Testis (tissue), 3 donors: ENCODE measurements around the gene NAV3. TPM values are rescaled to one million over a fixed set of nuclear protein-coding genes. Genes with fewer than 3 reads are reported as not detected.

Source experiments
- DNase-seq: peaks from one replicate; pipeline ENCODE4 v3.0.0-alpha.2; 2019
- H3K27ac ChIP-seq, 2 donors: fragments of 200-600 bp; sonication (generic); one replicate each; pipeline ENCODE4 v1.5.1; 2019
- H3K27me3 ChIP-seq: fragments of 200-600 bp; sonication (generic); one replicate; pipeline ENCODE4 v1.5.1; 2019
- H3K36me3 ChIP-seq: fragments of 200-600 bp; sonication (generic); one replicate; pipeline ENCODE4 v1.5.1; 2017; ENCODE audit warnings: low read depth; ENCODE audit errors: missing control alignments
- H3K4me1 ChIP-seq: fragments of 200-600 bp; sonication (generic); one replicate; pipeline ENCODE4 v1.5.1; 2019
- H3K4me3 ChIP-seq, 2 donors: fragments of 200-600 bp; sonication (generic); one replicate each; pipeline ENCODE4 v1.5.1; 2017 to 2019
- H3K9me3 ChIP-seq: fragments of 200-600 bp; sonication (generic); one replicate; pipeline ENCODE4 v1.5.1; 2017
- CTCF ChIP-seq, 3 experiments: fragments of 450-650 bp in 2 of 3; fragments of 200-600 bp in 1 of 3; sonication (generic) in 1 of 3; IDR thresholded peaks; one replicate each; pipeline ENCODE4 v1.5.1; 2016 to 2019; ENCODE audit warnings: antibody characterized with exemption in 3 of 3, mild to moderate bottlenecking in 2 of 3, moderate library complexity in 1 of 3
- POLR2A ChIP-seq: fragments of 450-650 bp; IDR thresholded peaks from one replicate; pipeline ENCODE4 v1.6.1; 2017; ENCODE audit warnings: antibody characterized with exemption, mild to moderate bottlenecking, moderate library complexity
- WGBS, 2 donors: methylation state at CpG; one replicate each; pipeline ENCODE4 v1.1.5; 2018; 5-methylcytosine and 5-hydroxymethylcytosine counted together
- intact Hi-C: fragments of 100-400 bp; cut with DNase I; formaldehyde crosslinking; loops from one replicate; pipeline ENCODE4 v1.15.1; 2023; ENCODE audit warnings: low total_unique reads
- polyA plus RNA-seq: library from polyadenylated mRNA; stranded (reverse); fragments of 350-450 nt; fragmentation: Illumina TruSeq; extraction: RNeasy Lipid Tissue Mini Kit (QIAGEN cat#74804); gene quantifications from one replicate; pipeline ENCODE4 v1.2.3, GENCODE V29; 2014; ENCODE audit warnings: low read depth, low replicate concordance; ENCODE audit not compliant: insufficient read depth
- total RNA-seq, 2 donors: library from RNA; depleted of rRNA; stranded (reverse); fragments of >200 nt; gene quantifications; one replicate each; pipeline ENCODE4 v1.2.3, GENCODE V29; 2016

Gene NAV3
- total and polyA plus RNA-seq, 3 donors from 2014 or later: 6.4 to 21.9 (median 20.0) TPM

- no peak for DNase-seq
- Histone ChIP-seq H3K4me1 (no peaks in the 10 kb centered on the region), H3K4me3 (no peak overlapping the region)
These were observed 314.7 kb downstream of the NAV3 start for GRCh38 chr12:78145398-78145797.

DNA sequence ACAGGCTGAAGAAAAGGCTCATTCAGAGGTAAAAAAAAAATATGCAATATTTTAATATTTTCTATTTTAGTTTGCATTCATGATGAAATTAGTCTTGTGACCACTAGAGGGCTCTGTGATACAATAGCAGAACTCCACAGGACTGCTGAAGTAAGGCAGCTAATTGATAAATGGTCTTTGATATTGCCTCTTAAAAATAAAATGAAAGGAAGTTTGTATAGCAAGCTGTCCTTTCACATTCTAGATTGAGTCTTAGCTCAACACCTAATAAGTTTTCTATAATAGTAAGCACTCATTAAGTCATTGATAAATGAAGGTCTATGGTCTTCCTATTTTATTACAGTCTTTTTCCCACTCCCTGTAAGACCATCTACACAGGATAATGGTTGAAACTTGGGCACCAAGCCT lies 315.7 kb downstream of the NAV3 start:
- no peaks in the 10 kb centered on the region for H3K27me3 ChIP-seq
- TF ChIP-seq POLR2A: no peak
- peak in 2 of 3 experiments; percentile 12 to 71 for TF ChIP-seq CTCF (IDR thresholded peaks at IDR 0.05)
- H3K4me3 ChIP-seq: no peak overlapping the region
- no peak overlapping the region for H3K27ac ChIP-seq
- no peaks in the 10 kb centered on the region for H3K36me3 ChIP-seq
- no peak for DNase-seq
- H3K9me3 ChIP-seq: no peaks in the 10 kb centered on the region
- no peaks in the 10 kb centered on the region for H3K4me1 ChIP-seq
- intact Hi-C loops: no loop called here

More at GRCh38 chr12:78145398-78145797, 314.7 kb downstream of the NAV3 start:
- H3K27me3 ChIP-seq: no peaks in the 10 kb centered on the region
- 40 to 57% methylated on average over 2 of the region's 2 CpGs for WGBS, 2 donors
- no peaks in the 10 kb centered on the region for H3K36me3 ChIP-seq
- intact Hi-C loops: no loop called here
- no peak for TF ChIP-seq CTCF (IDR thresholded peaks at IDR 0.05)
- no peak for TF ChIP-seq POLR2A
- no peak overlapping the region for H3K27ac ChIP-seq
- no peaks in the 10 kb centered on the region for H3K9me3 ChIP-seq

GRCh38 chr12:78149459-78149858 lies 318.8 kb downstream of the NAV3 start:
- Histone ChIP-seq H3K4me1 (no peaks in the 10 kb centered on the region), H3K36me3 (no peaks in the 10 kb centered on the region), H3K9me3 (no peaks in the 10 kb centered on the region), H3K4me3 (no peak overlapping the region), H3K27ac (no peak overlapping the region), H3K27me3 (no peaks in the 10 kb centered on the region)
- no peak for TF ChIP-seq CTCF (IDR thresholded peaks at IDR 0.05)
- TF ChIP-seq POLR2A: no peak
- 56 to 76% methylated on average over 2 of the region's 2 CpGs for WGBS, 2 donors
- DNase-seq: no peak
- intact Hi-C loops: no loop called here

GRCh38 chr12:78155546-78155945 lies 324.9 kb downstream of the NAV3 start:
- Histone ChIP-seq H3K27ac (no peak overlapping the region), H3K27me3 (no peaks in the 10 kb centered on the region), H3K9me3 (no peaks in the 10 kb centered on the region), H3K36me3 (no peaks in the 10 kb centered on the region), H3K4me1 (no peaks in the 10 kb centered on the region), H3K4me3 (no peak overlapping the region)
- WGBS, 2 donors: 94 to 97% methylated on average over 1 of the region's 1 CpG
- no peak for DNase-seq
- no peak for TF ChIP-seq POLR2A
- TF ChIP-seq CTCF (IDR thresholded peaks at IDR 0.05): no peak
- intact Hi-C loops: no loop called here

GRCh38 chr12:78156751-78157150 lies 326.1 kb downstream of the NAV3 start:
- Histone ChIP-seq H3K4me3 (no peak overlapping the region), H3K9me3 (no peaks in the 10 kb centered on the region), H3K27me3 (no peaks in the 10 kb centered on the region), H3K4me1 (no peaks in the 10 kb centered on the region), H3K27ac (no peak overlapping the region), H3K36me3 (no peaks in the 10 kb centered on the region)
- DNase-seq: no peak
- TF ChIP-seq CTCF (IDR thresholded peaks at IDR 0.05) (no peak), POLR2A (no peak)
- intact Hi-C loops: no loop called here
